ENCODE measurements around the gene DSCAML1.

DNA sequence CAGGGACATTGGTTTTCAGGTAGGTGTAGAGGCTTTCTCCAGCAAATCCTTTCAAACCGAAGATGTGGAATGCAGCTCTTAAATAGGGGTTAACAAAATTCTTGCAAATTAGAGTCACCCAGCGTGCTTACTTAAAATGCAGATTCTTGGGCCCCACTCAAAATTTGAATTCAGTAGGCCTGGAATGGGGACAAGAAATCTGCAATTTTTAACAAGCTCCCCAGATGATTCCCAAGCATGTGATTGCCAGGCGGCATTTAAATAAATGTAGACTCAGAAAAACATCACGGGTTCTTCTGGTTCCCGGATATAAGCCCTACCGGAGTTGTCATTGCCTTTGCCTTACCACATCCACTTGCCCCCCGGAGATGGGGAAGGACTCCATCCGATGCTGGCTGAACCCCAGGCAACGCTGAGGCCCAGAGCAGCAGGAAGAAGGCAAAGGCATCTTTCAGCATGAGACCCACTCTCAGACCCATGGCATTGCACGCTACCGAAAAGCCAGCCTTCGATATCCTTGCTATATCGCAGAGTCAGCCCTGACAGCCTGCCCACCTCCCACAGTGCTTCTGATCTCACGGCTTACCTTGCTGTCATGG, 134.2 kb downstream of the DSCAML1 start:
- TF ChIP-seq, protein P1, sequence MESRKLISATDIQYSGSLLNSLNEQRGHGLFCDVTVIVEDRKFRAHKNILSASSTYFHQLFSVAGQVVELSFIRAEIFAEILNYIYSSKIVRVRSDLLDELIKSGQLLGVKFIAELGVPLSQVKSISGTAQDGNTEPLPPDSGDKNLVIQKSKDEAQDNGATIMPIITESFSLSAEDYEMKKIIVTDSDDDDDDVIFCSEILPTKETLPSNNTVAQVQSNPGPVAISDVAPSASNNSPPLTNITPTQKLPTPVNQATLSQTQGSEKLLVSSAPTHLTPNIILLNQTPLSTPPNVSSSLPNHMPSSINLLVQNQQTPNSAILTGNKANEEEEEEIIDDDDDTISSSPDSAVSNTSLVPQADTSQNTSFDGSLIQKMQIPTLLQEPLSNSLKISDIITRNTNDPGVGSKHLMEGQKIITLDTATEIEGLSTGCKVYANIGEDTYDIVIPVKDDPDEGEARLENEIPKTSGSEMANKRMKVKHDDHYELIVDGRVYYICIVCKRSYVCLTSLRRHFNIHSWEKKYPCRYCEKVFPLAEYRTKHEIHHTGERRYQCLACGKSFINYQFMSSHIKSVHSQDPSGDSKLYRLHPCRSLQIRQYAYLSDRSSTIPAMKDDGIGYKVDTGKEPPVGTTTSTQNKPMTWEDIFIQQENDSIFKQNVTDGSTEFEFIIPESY (IDR thresholded peaks at IDR 0.05; ENCODE audit: extremely low read depth, insufficient replicate concordance, low read length), result no peak
- TF ChIP-seq YY1 (IDR thresholded peaks at IDR 0.05; ENCODE audit: extremely low read depth, insufficient replicate concordance, low read depth, low read length) (no peak), POLR2A (IDR thresholded peaks at IDR 0.05; ENCODE audit: borderline replicate concordance, extremely low read depth, insufficient read depth, insufficient read length) (no peak), SP1 (IDR thresholded peaks at IDR 0.05; ENCODE audit: low read depth) (no peak), POLR2AphosphoS5 (IDR thresholded peaks at IDR 0.05; ENCODE audit: low read depth, low read length) (no peak), SIN3A (IDR thresholded peaks at IDR 0.05; ENCODE audit: low read depth) (no peak), TCF7L2 (IDR thresholded peaks at IDR 0.05; ENCODE audit: borderline replicate concordance, extremely low read depth, insufficient read depth, insufficient read length) (no peak), SRF (IDR thresholded peaks at IDR 0.05; ENCODE audit: low read depth) (no peak), CEBPB (IDR thresholded peaks at IDR 0.05; ENCODE audit: low read depth) (no peak), ZNF274 (IDR thresholded peaks at IDR 0.05; ENCODE audit: low read depth, low read length) (no peak), RAD21 (IDR thresholded peaks at IDR 0.05; ENCODE audit: low read depth) (no peak)
- TF ChIP-seq, protein P2, sequence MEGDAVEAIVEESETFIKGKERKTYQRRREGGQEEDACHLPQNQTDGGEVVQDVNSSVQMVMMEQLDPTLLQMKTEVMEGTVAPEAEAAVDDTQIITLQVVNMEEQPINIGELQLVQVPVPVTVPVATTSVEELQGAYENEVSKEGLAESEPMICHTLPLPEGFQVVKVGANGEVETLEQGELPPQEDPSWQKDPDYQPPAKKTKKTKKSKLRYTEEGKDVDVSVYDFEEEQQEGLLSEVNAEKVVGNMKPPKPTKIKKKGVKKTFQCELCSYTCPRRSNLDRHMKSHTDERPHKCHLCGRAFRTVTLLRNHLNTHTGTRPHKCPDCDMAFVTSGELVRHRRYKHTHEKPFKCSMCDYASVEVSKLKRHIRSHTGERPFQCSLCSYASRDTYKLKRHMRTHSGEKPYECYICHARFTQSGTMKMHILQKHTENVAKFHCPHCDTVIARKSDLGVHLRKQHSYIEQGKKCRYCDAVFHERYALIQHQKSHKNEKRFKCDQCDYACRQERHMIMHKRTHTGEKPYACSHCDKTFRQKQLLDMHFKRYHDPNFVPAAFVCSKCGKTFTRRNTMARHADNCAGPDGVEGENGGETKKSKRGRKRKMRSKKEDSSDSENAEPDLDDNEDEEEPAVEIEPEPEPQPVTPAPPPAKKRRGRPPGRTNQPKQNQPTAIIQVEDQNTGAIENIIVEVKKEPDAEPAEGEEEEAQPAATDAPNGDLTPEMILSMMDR (IDR thresholded peaks at IDR 0.05 in 2 of 3, conservative IDR thresholded peaks at IDR 0.05 in 1 of 3; ENCODE audit: borderline replicate concordance in 1 of 3, insufficient read depth in 1 of 3, low read depth in 2 of 3, low read length in 2 of 3), result no peak
- TF ChIP-seq, protein P3, sequence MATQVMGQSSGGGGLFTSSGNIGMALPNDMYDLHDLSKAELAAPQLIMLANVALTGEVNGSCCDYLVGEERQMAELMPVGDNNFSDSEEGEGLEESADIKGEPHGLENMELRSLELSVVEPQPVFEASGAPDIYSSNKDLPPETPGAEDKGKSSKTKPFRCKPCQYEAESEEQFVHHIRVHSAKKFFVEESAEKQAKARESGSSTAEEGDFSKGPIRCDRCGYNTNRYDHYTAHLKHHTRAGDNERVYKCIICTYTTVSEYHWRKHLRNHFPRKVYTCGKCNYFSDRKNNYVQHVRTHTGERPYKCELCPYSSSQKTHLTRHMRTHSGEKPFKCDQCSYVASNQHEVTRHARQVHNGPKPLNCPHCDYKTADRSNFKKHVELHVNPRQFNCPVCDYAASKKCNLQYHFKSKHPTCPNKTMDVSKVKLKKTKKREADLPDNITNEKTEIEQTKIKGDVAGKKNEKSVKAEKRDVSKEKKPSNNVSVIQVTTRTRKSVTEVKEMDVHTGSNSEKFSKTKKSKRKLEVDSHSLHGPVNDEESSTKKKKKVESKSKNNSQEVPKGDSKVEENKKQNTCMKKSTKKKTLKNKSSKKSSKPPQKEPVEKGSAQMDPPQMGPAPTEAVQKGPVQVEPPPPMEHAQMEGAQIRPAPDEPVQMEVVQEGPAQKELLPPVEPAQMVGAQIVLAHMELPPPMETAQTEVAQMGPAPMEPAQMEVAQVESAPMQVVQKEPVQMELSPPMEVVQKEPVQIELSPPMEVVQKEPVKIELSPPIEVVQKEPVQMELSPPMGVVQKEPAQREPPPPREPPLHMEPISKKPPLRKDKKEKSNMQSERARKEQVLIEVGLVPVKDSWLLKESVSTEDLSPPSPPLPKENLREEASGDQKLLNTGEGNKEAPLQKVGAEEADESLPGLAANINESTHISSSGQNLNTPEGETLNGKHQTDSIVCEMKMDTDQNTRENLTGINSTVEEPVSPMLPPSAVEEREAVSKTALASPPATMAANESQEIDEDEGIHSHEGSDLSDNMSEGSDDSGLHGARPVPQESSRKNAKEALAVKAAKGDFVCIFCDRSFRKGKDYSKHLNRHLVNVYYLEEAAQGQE (IDR thresholded peaks at IDR 0.05; ENCODE audit: low read depth), result no peak
- TF ChIP-seq, protein P4, sequence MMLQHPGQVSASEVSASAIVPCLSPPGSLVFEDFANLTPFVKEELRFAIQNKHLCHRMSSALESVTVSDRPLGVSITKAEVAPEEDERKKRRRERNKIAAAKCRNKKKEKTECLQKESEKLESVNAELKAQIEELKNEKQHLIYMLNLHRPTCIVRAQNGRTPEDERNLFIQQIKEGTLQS (IDR thresholded peaks at IDR 0.05), result no peak

Data from HCT116 (cell line).